ENCODE measurements around the gene ESR1. TPM values are rescaled to one million over a fixed set of nuclear protein-coding genes. Genes with fewer than 3 reads are reported as not detected.

The ESR1 gene
- total and polyA plus RNA-seq, 9 of the 15 experiments (the other 6 are each of a cell fraction or from before 2014, with no cell fraction given) = 0.03 to 0.27 (median 0.08) TPM; not detected in 1

- no peak for DNase-seq (ENCODE audit: extremely low read depth in 1 of 4, low spot score in 3 of 4)
- intact Hi-C loops (cut with micrococcal nuclease) (no loop called here), in situ Hi-C loops (cut with MboI) (no loop called here)
- Histone ChIP-seq H3K4me2 (ENCODE audit: insufficient read depth, low read length) (no peak overlapping the region), H3K4me1 (replicated peaks in 1 of 2; ENCODE audit: control insufficient read depth in 2 of 2, insufficient read depth in 2 of 2, low read length in 2 of 2) (no peaks in the 10 kb centered on the region), H3K27me3 (ENCODE audit: control insufficient read depth in 2 of 2, insufficient read depth in 2 of 2, low read length in 2 of 2) (no peaks in the 10 kb centered on the region), H3K9me1 (ENCODE audit: control insufficient read depth, insufficient read depth, low read length) (no peaks in the 10 kb centered on the region), H4K20me1 (replicated peaks; ENCODE audit: control insufficient read depth, insufficient read depth, low read length) (no peaks in the 10 kb centered on the region), H2AFZ (ENCODE audit: low read depth, low read length) (no peak overlapping the region), H3K36me3 (ENCODE audit: control insufficient read depth, insufficient read depth, low read length) (no peaks in the 10 kb centered on the region), H3K4me3 (no peak overlapping the region), H3K27ac (ENCODE audit: extremely low read depth, low read depth, low read length) (no peak overlapping the region), H3K79me2 (ENCODE audit: control insufficient read depth, insufficient read depth, low read length) (no peaks in the 10 kb centered on the region), H3K9me3 (replicated peaks; ENCODE audit: control insufficient read depth, insufficient read depth, low read depth, low read length) (no peaks in the 10 kb centered on the region; the same call in 1 of the 2 replicates), H3K9ac (ENCODE audit: insufficient read depth in 1 of 2, low read depth in 2 of 2, low read length in 2 of 2) (no peak overlapping the region)
- ChIA-PET POLR2A (no interaction called here), CTCF (ENCODE audit: low intra/inter-chr PET ratio) (no interaction called here)
- TF ChIP-seq SRSF3 (IDR thresholded peaks at IDR 0.05; ENCODE audit: insufficient read depth, low read length) = no peak
- no peak for TF ChIP-seq LEF1 (IDR thresholded peaks at IDR 0.05)
- TF ChIP-seq PKNOX1 (IDR thresholded peaks at IDR 0.05) = no peak
- no peak for TF ChIP-seq HMG20A (CRISPR knock-in tag; conservative IDR thresholded peaks at IDR 0.05)
- no peak for TF ChIP-seq ZNF133 (CRISPR knock-in tag; IDR thresholded peaks at IDR 0.05)
- TF ChIP-seq CCAR2 (IDR thresholded peaks at IDR 0.05; ENCODE audit: low read depth, low read length) = no peak
- no peak for TF ChIP-seq ZNF354B (CRISPR knock-in tag; IDR thresholded peaks at IDR 0.05)
- WGBS (ENCODE audit: insufficient coverage, low coverage, missing lambda C conversion rate) = 0% methylated on average over 2 of the region's 2 CpGs
- FAIRE-seq = no peak
- ATAC-seq = no peak
- no TSS peak for BruUV-seq (replicated peaks)
Observed at GRCh38 chr6:152012227-152012626, 204.7 kb downstream of the ESR1 start.

- Histone ChIP-seq H2AFZ (ENCODE audit: low read depth, low read length) (no peak overlapping the region), H3K4me3 (no peak overlapping the region), H3K36me3 (ENCODE audit: control insufficient read depth, insufficient read depth, low read length) (no peaks in the 10 kb centered on the region), H3K27me3 (ENCODE audit: control insufficient read depth in 2 of 2, insufficient read depth in 2 of 2, low read length in 2 of 2) (no peaks in the 10 kb centered on the region), H3K4me1 (replicated peaks in 1 of 2; ENCODE audit: control insufficient read depth in 2 of 2, insufficient read depth in 2 of 2, low read length in 2 of 2) (no peaks in the 10 kb centered on the region), H3K9me1 (ENCODE audit: control insufficient read depth, insufficient read depth, low read length) (no peaks in the 10 kb centered on the region), H3K27ac (ENCODE audit: extremely low read depth, low read depth, low read length) (no peak overlapping the region), H3K9ac (ENCODE audit: insufficient read depth in 1 of 2, low read depth in 2 of 2, low read length in 2 of 2) (no peak overlapping the region), H3K4me2 (ENCODE audit: insufficient read depth, low read length) (no peak overlapping the region), H4K20me1 (replicated peaks; ENCODE audit: control insufficient read depth, insufficient read depth, low read length) (no peaks in the 10 kb centered on the region), H3K9me3 (replicated peaks; ENCODE audit: control insufficient read depth, insufficient read depth, low read depth, low read length) (no peaks in the 10 kb centered on the region; the same call in 1 of the 2 replicates), H3K79me2 (ENCODE audit: control insufficient read depth, insufficient read depth, low read length) (no peaks in the 10 kb centered on the region)
- intact Hi-C loops (cut with micrococcal nuclease) (no loop called here), in situ Hi-C loops (cut with MboI) (no loop called here)
- no TSS peak for BruUV-seq (replicated peaks)
- ATAC-seq = no peak
- TF ChIP-seq CXXC5 (CRISPR knock-in tag; IDR thresholded peaks at IDR 0.05) (no peak), WHSC1 (IDR thresholded peaks at IDR 0.05; ENCODE audit: low read length) (no peak), ZNF282 (CRISPR knock-in tag; IDR thresholded peaks at IDR 0.05) (no peak), MCM2 (IDR thresholded peaks at IDR 0.05; ENCODE audit: low read depth) (no peak), CTBP1 (IDR thresholded peaks at IDR 0.05; ENCODE audit: borderline replicate concordance) (no peak), ARHGAP35 (IDR thresholded peaks at IDR 0.05; ENCODE audit: partially characterized antibody) (no peak)
- DNase-seq (ENCODE audit: extremely low read depth in 1 of 4, low spot score in 3 of 4) = no peak
- POLR2A ChIA-PET = no interaction called here
- no peak for FAIRE-seq
- CTCF ChIA-PET (ENCODE audit: low intra/inter-chr PET ratio) = no interaction called here
Observed at GRCh38 chr6:152018876-152019275, 211.4 kb downstream of the ESR1 start.
